DND-41 (cell line): Measurements from ENCODE around the gene PDCD4.

Experiments
- CTCF ChIP-seq: IDR thresholded peaks from 2 replicates; pipeline ENCODE4 v1.5.1; 2012; ENCODE audit warnings: borderline replicate concordance, low read length, moderate library complexity, mild to moderate bottlenecking; ENCODE audit not compliant: poor library complexity, severe bottlenecking; ENCODE audit errors: extremely low read depth
- EZH2 ChIP-seq: IDR thresholded peaks from 3 replicates; pipeline ENCODE4 v1.6.1; 2012; ENCODE audit warnings: borderline replicate concordance, low read depth, mild to moderate bottlenecking, moderate library complexity, low read length, inconsistent platforms; ENCODE audit not compliant: severe bottlenecking

GRCh38 chr10:110865809-110866482 is 5.8 kb upstream of the PDCD4 start:
- TF ChIP-seq CTCF (no peak), EZH2 (no peak)
